Heart left ventricle (tissue), 13 donors: ENCODE data around the gene ZAP70.

Source experiments
- CTCF ChIP-seq, 12 donors: fragments of 200-600 bp; sonication (generic) in 4 of 12; IDR thresholded peaks; one replicate each; pipeline versions ENCODE4 v1.5.0 to v1.8.0; 2018 to 2022; ENCODE audit warnings: antibody characterized with exemption in 12 of 12, mild to moderate bottlenecking in 5 of 12
- POLR2A ChIP-seq, 2 donors: fragments of 450-650 bp; IDR thresholded peaks; one replicate each; pipeline ENCODE4 v1.6.1; 2017; ENCODE audit warnings: antibody characterized with exemption in 2 of 2, mild to moderate bottlenecking in 2 of 2, moderate library complexity in 2 of 2
- donor health status: ischemic (EF 13 %, LVEDD 7.1; RV severe dilation, severe dysfunction).
- donor health status: DM: no; HTN: yes; CAD: no.
- donor health status: DM: no; HTN: no; CAD: no.
- donor health status: ischemic (EF 25% LVEDD 6.9; RV normal size, moderate dysfunction).
- donor health status: ischemic (EF 25% LVEDD 5.7; RV mildly dilated, moderate dysfunction).
- donor health status: ischemic (EF 35%, LVEDD 5.7; RV mildly dilated, moderate dysfunction).
- donor health status: nonischemic (EF 11% LVEDD 7.7; RV severe dilation, severe dysfunction).
- donor health status: DM: yes; HTN: yes; CAD: no.
- donor health status: PGD.
- donor health status: ischemic (EF 29% LVEDD 5.4; RV normal size, mild dysfunction).
- donor health status: nonischemic (EF 23%, LVEDD 6.1; RV moderate dilation, normal function).

- TF ChIP-seq CTCF (IDR thresholded peaks at IDR 0.05) = no peak
- no peak for TF ChIP-seq POLR2A (IDR thresholded peaks at IDR 0.05)
These were observed 39.3 kb downstream of the ZAP70 start for GRCh38 chr2:97752342-97753334.
